Stimulated activated CD4-positive, alpha-beta T cell treated with anti-CD3 and anti-CD28 coated beads, Interleukin-2, amount 100 ng/mL, for 24 hours (primary cell): ENCODE measurements around the gene PCDHAC2.
A peak's percentile ranks its signal among the peaks of the same experiment; 100 is the strongest.

Experiments
- DNase-seq, 2 donors: peaks; one replicate each; pipeline ENCODE4 v3.0.0-alpha.2; 2020

Gene PCDHAC2

GRCh38 chr5:140966293-140967225 is at the start of gene PCDHAC2:
PCDHAC2 (plus strand) TSS chr5:140966476; CDS start chr5:140966767, 291 bp downstream.
- DNase-seq, result no peak

- no peak for DNase-seq
Measured at GRCh38 chr5:140923601-140924000, 42.7 kb upstream of the PCDHAC2 start.

GRCh38 chr5:140925806-140926442 is 40.4 kb upstream of the PCDHAC2 start, which contains the start of gene PCDHAC1:
PCDHAC1 (plus strand) TSS chr5:140926299; CDS start chr5:140926893, 594 bp downstream.
- DNase-seq, result no peak

GRCh38 chr5:140926443-140927227 is 39.6 kb upstream of the PCDHAC2 start:
- peak; percentile 24 to 61 for DNase-seq

- no peak for DNase-seq
Measured at GRCh38 chr5:140927228-140927573, 39.1 kb upstream of the PCDHAC2 start.

GRCh38 chr5:140934964-140935606 is 31.2 kb upstream of the PCDHAC2 start:
- no peak for DNase-seq

- no peak for DNase-seq
Measured at GRCh38 chr5:140946578-140946977, 19.7 kb upstream of the PCDHAC2 start.

- DNase-seq, result no peak
Measured at GRCh38 chr5:140951636-140952035, 14.6 kb upstream of the PCDHAC2 start.

- no peak for DNase-seq
Measured at GRCh38 chr5:140953234-140953633, 13.0 kb upstream of the PCDHAC2 start.

GRCh38 chr5:140962190-140962589 is 4.1 kb upstream of the PCDHAC2 start:
- no peak for DNase-seq

- no peak for DNase-seq
Measured at GRCh38 chr5:140964356-140964755, 1.9 kb upstream of the PCDHAC2 start.

- no peak for DNase-seq
Measured at GRCh38 chr5:140965905-140966292, 377 bp upstream of the PCDHAC2 start.

- no peak for DNase-seq
Measured at GRCh38 chr5:140967226-140967893, 1.1 kb downstream of the PCDHAC2 start.

GRCh38 chr5:140969880-140970279 is 3.6 kb downstream of the PCDHAC2 start:
- no peak for DNase-seq

- DNase-seq, result no peak
Measured at GRCh38 chr5:140973550-140973949, 7.3 kb downstream of the PCDHAC2 start.

- no peak for DNase-seq
Measured at GRCh38 chr5:140977003-140977402, 10.7 kb downstream of the PCDHAC2 start.

GRCh38 chr5:140978260-140978659 is 12.0 kb downstream of the PCDHAC2 start:
- no peak for DNase-seq

GRCh38 chr5:140978983-140979382 is 12.7 kb downstream of the PCDHAC2 start:
- DNase-seq, result no peak

- no peak for DNase-seq
Measured at GRCh38 chr5:140982083-140982716, 15.9 kb downstream of the PCDHAC2 start.

- no peak for DNase-seq
Measured at GRCh38 chr5:140986117-140986521, 19.8 kb downstream of the PCDHAC2 start.

GRCh38 chr5:140988100-140988499 is 21.8 kb downstream of the PCDHAC2 start:
- DNase-seq, result no peak

- DNase-seq, result no peak
Measured at GRCh38 chr5:140988608-140989007, 22.3 kb downstream of the PCDHAC2 start.
